ENCODE results near the gene CD4.

CD4 gene

GRCh38 chr12:6828781-6829535, 39.6 kb downstream of the CD4 start:
- no peak for DNase-seq (ENCODE audit: low read depth in 2 of 2)

GRCh38 chr12:6829536-6830220, 40.4 kb downstream of the CD4 start:
- DNase-seq (ENCODE audit: low read depth in 2 of 2): no peak

GRCh38 chr12:6830286-6830890, 41.1 kb downstream of the CD4 start:
- no peak for DNase-seq (ENCODE audit: low read depth in 2 of 2)

GRCh38 chr12:6830999-6831398, 41.7 kb downstream of the CD4 start:
- no peak for DNase-seq (ENCODE audit: low read depth in 2 of 2)

GRCh38 chr12:6831450-6831995, 42.2 kb downstream of the CD4 start:
- DNase-seq (ENCODE audit: low read depth in 2 of 2): no peak

GRCh38 chr12:6832125-6832524, 42.8 kb downstream of the CD4 start:
- DNase-seq (ENCODE audit: low read depth in 2 of 2): no peak

- DNase-seq (ENCODE audit: low read depth in 2 of 2): no peak
These were observed 44.0 kb downstream of the CD4 start for GRCh38 chr12:6833189-6833890.

GRCh38 chr12:6834254-6834653, 44.9 kb downstream of the CD4 start:
- no peak for DNase-seq (ENCODE audit: low read depth in 2 of 2)

- no peak for DNase-seq (ENCODE audit: low read depth in 2 of 2)
These were observed 45.5 kb downstream of the CD4 start for GRCh38 chr12:6834873-6835272.

- no peak for DNase-seq (ENCODE audit: low read depth in 2 of 2)
These were observed 47.5 kb downstream of the CD4 start for GRCh38 chr12:6836851-6837250.

GRCh38 chr12:6837370-6838060, 48.2 kb downstream of the CD4 start:
- no peak for DNase-seq (ENCODE audit: low read depth in 2 of 2)

- DNase-seq (ENCODE audit: low read depth in 2 of 2): no peak
These were observed 49.5 kb downstream of the CD4 start for GRCh38 chr12:6838854-6839253.

- no peak for DNase-seq (ENCODE audit: low read depth in 2 of 2)
These were observed 50.3 kb downstream of the CD4 start for GRCh38 chr12:6839482-6840201.

GRCh38 chr12:6840330-6840729, 51.0 kb downstream of the CD4 start:
- DNase-seq (ENCODE audit: low read depth in 2 of 2): no peak

- DNase-seq (ENCODE audit: low read depth in 2 of 2): no peak
These were observed 51.6 kb downstream of the CD4 start, which contains the start of gene GNB3 for GRCh38 chr12:6840761-6841515. GNB3 (plus strand) TSS chr12:6840925; CDS start chr12:6841288, 363 bp downstream.

- no peak for DNase-seq (ENCODE audit: low read depth in 2 of 2)
These were observed 52.7 kb downstream of the CD4 start for GRCh38 chr12:6842075-6842474.

GRCh38 chr12:6843118-6843902, 54.0 kb downstream of the CD4 start:
- no peak for DNase-seq (ENCODE audit: low read depth in 2 of 2)

- no peak for DNase-seq (ENCODE audit: low read depth in 2 of 2)
These were observed 56.1 kb downstream of the CD4 start for GRCh38 chr12:6845395-6845794.

GRCh38 chr12:6846316-6846869, 57.1 kb downstream of the CD4 start:
- DNase-seq (ENCODE audit: low read depth in 2 of 2): no peak

Data from stimulated activated CD4-positive, alpha-beta T cell treated with anti-CD3 and anti-CD28 coated beads, Interleukin-15, amount 100 ng/mL, for 48 hours (primary cell).